Erythroblast (primary cell): Measurements from ENCODE around the gene SLAIN2.

ENCODE experiments used
- DNase-seq, 2 experiments: peaks; one replicate each; lab custom pipeline; 2025; lab: John Stamatoyannopoulos, UW
- GATA1 ChIP-seq: IDR thresholded peaks from 2 replicates; pipeline ENCODE4 v1.6.1; 2011; ENCODE audit warnings: low read depth, mild to moderate bottlenecking, control low read depth, low read length, moderate library complexity
- POLR2A ChIP-seq: IDR thresholded peaks from 2 replicates; pipeline ENCODE4 v1.6.1; 2011; ENCODE audit warnings: mild to moderate bottlenecking, low read length

SLAIN2 gene

DNA sequence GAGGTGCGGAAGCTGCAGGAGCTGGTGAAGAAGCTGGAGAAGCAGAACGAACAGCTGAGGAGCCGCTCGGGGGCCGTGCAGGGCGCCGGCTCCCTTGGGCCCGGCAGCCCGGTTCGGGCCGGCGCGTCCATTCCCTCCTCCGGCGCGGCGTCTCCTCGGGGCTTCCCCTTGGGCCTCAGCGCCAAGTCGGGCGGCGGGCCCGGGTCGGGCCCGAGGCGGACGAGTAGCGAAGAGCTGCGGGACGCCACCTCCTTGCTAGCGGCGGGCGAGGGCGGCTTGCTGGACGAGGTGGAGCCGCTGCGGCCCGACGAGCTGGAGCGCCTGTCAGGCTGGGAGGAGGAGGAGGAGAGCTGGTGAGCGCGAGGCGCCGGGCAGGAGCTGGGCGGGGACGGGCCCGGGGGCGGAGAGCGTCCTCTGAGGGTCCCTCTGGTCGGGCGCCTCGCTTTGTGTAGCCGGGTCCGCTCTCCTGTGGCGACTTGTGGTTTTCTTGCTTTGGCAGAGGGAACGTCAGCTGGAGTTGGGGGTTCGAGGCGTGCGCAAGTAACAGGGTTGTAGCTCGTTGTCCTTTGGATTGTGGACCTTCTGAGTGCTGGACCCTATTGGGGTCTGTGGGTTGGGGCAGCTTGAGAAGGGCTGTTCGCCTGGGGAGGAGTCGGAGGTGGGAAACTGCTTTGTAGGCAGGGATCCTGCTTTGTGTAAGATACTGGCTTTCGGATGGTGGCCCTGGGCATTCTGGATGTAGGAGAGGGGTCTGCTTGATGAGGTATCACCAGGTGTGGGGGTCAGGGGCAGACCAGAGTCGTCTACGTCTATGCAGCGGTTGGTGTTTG lies 662 bp downstream of the SLAIN2 start:
- TF ChIP-seq POLR2A (no peak), GATA1 (no peak)
- DNase-seq = peak; percentile 70 to 79

- no peak for TF ChIP-seq POLR2A
- TF ChIP-seq GATA1 = no peak
- peak; percentile 55 to 62 for DNase-seq
Observed at GRCh38 chr4:48342606-48342880, 1.2 kb downstream of the SLAIN2 start.

DNA sequence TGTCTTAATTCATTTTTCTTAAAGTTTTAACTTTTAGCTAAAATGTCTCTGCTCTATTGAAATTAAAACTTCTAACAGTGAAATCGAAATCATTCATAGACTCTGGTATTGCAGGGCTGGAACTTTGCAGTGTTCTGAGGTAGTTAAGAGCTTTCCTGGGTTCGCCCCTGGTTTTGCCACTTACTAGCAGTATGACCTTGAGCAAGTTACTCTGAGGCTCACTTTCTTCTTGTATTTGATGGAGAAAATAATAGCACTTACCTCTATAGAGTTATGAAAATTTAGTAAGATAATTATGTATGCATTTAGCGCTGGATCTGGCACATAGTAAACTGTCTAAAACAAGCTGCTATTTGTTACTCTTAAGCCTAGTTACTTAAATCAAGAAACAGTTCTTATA lies 1.7 kb downstream of the SLAIN2 start:
- DNase-seq = peak; percentile 28 to 46
- TF ChIP-seq POLR2A (no peak), GATA1 (no peak)

DNA sequence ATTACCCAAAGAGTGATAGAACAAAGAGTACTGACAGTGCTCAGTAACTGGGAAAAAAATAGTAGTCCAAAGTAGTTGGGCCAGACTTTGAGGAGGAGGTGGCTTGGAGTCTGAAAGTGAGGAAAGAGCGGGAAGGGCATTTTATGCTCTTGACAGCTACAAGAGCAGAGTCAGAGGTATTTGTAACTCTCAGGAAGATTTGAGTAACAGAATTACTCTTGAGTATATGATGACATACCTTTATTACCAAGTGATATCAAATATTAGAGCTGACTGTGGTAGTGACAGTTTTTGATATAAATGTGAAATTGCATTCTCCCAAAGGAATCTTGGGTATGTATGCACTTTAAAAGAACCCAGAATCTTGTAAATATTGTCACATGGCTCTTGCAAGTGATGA lies 2.2 kb downstream of the SLAIN2 start:
- DNase-seq = peak in 1 of 2 experiments; percentile 37
- TF ChIP-seq POLR2A = no peak
- no peak for TF ChIP-seq GATA1

GRCh38 chr4:48345542-48345941 lies 4.2 kb downstream of the SLAIN2 start:
- TF ChIP-seq POLR2A (no peak), GATA1 (no peak)
- no peak for DNase-seq

DNA sequence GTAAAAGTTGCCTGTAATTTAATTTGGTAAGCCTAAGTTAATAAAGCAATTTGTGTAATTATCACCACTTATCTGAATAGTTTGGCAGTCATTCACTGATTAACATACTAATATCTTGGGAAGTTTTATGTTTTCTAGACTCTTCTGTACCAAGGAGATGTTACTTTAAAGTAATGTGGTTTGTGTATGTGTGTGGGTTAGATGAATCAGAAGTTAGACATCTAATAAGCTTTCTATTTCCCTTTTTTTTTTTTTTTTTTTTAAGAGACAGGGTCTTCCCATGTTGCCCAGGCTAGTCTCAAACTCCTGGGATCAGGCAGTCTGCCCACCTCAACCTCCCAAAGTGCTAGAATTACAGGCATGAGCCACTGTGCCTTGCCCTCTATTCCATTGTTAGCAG lies 5.3 kb downstream of the SLAIN2 start:
- TF ChIP-seq GATA1 (no peak), POLR2A (no peak)
- no peak for DNase-seq

DNA sequence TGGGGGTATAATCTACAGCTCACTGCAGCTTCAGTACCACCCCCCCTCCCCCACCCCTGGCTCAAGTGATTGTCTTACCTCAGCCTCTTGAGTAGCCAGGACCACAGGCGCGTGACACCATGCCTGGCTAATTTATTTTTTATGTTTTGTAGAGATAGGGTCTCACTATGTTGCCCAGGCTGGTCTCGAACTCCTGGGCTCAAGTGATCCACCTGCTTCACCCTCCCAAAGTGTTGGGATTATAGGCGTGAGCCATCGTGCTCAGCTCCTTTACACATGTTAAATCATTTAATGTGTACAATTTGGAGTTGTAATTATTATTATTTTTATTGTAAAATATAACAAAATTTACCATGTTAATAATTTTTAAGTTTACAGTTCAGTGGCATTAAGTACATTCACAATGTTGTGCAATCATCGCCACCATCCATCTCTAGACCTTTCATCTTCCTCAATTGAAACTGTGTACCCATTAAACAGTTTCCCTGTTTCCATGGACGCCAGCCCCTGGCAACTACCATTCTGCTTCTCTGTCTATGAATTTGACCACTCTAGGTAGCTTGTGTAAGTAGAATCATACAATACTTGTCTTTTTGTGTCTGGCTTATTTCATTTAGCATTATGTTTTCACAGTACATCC lies 6.1 kb downstream of the SLAIN2 start:
- TF ChIP-seq POLR2A = no peak
- TF ChIP-seq GATA1 = no peak
- no peak for DNase-seq

DNA sequence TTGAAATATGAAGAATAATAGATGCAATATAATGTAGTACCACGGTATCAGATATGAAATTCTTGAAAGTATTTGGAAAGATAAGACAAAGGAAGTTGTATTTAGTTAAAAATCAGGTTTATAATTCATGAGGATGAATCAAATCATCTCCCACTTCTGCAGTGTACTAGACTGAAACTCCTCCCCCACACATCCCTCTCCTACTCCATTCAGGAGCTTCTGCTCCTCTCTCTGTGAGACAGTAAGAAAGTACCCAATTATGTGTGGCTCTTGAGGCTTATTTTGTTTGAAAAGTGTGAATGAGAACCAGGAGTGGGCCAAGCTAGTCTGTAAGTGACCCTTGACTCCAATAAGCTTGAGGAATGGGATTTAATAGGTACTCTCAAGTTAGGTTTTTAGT lies 9.5 kb downstream of the SLAIN2 start:
- TF ChIP-seq GATA1 (no peak), POLR2A (no peak)
- DNase-seq = no peak

DNA sequence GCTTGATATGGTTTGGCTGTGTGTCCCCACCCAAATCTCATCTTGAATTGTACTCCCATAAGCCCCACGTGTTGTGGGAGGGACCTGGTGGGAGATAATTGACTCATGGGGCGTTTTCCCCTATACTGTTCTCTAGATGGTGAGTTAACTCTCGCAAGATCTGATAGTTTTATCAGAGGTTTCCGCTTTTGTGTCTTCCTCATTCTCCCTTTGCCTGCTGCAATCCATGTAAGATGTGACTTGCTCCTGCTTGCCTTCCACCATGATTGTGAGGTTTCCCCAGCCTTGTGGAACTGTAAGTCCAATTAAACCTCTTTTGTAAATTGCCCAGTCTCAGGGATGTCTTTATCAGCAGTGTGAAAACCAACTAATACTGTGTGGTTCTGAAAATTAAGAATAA lies 11.5 kb downstream of the SLAIN2 start:
- peak in 1 of 2 experiments; percentile 13 for DNase-seq
- no peak for TF ChIP-seq POLR2A
- TF ChIP-seq GATA1 = no peak

GRCh38 chr4:48356355-48356754 lies 15.0 kb downstream of the SLAIN2 start:
- no peak for DNase-seq
- TF ChIP-seq GATA1 (no peak), POLR2A (no peak)

- DNase-seq = no peak
- TF ChIP-seq GATA1 (no peak), POLR2A (no peak)
Observed at GRCh38 chr4:48360285-48361011, 19.1 kb downstream of the SLAIN2 start.

- no peak for TF ChIP-seq POLR2A
- no peak for TF ChIP-seq GATA1
Observed at GRCh38 chr4:48361012-48361400, 19.7 kb downstream of the SLAIN2 start.

GRCh38 chr4:48366611-48367010 lies 25.3 kb downstream of the SLAIN2 start:
- DNase-seq = no peak
- no peak for TF ChIP-seq POLR2A
- TF ChIP-seq GATA1 = no peak

More at GRCh38 chr4:48361012-48361400, 19.7 kb downstream of the SLAIN2 start:
- DNase-seq = no peak

GRCh38 chr4:48367016-48367415 lies 25.7 kb downstream of the SLAIN2 start:
- no peak for DNase-seq
- TF ChIP-seq POLR2A (no peak), GATA1 (no peak)
